Small intestine (tissue), 7 donors: ENCODE data around the gene ILKAP. TPM values are rescaled to one million over a fixed set of nuclear protein-coding genes. Genes with fewer than 3 reads are reported as not detected.

Experiments
- DNase-seq, 2 donors: peaks; one replicate each; pipeline versions ENCODE4 v3.0.0 to v3.0.0-alpha.2; 2013
- FAIRE-seq: peaks from 2 replicates; lab custom pipeline; 2012; peaks lifted over from hg19 to GRCh38; lab: Jason Lieb, UNC
- H3K27ac ChIP-seq, 3 donors: one replicate each; pipeline ENCODE4 v1.5.1; 2013; ENCODE audit warnings: low read length in 2 of 3, mild to moderate bottlenecking in 2 of 3, control low read depth in 1 of 3, inconsistent platforms in 1 of 3, low read depth in 1 of 3, moderate library complexity in 1 of 3
- H3K27me3 ChIP-seq, 3 donors: one replicate each; pipeline ENCODE4 v1.6.1; 2013; ENCODE audit warnings: low read length in 3 of 3, inconsistent platforms in 1 of 3; ENCODE audit not compliant: control insufficient read depth in 3 of 3, insufficient read depth in 3 of 3
- H3K36me3 ChIP-seq, 3 donors: one replicate each; pipeline ENCODE4 v1.6.1; 2013; ENCODE audit warnings: low read length in 3 of 3, inconsistent platforms in 1 of 3, low read depth in 1 of 3, mild to moderate bottlenecking in 1 of 3, moderate library complexity in 1 of 3; ENCODE audit not compliant: control insufficient read depth in 3 of 3, insufficient read depth in 2 of 3
- H3K4me1 ChIP-seq, 3 donors: one replicate each; pipeline ENCODE4 v1.6.1; 2013; ENCODE audit warnings: low read length in 2 of 3, inconsistent platforms in 1 of 3, low read depth in 1 of 3, mild to moderate bottlenecking in 1 of 3, moderate library complexity in 1 of 3; ENCODE audit not compliant: control insufficient read depth in 3 of 3, insufficient read depth in 2 of 3
- H3K4me3 ChIP-seq, 3 donors: one replicate each; pipeline ENCODE4 v1.5.1; 2013; ENCODE audit warnings: low read length in 3 of 3, control low read depth in 1 of 3, inconsistent platforms in 1 of 3, low read depth in 1 of 3, mild to moderate bottlenecking in 1 of 3, moderate library complexity in 1 of 3
- H3K9me3 ChIP-seq, 2 donors: one replicate each; pipeline ENCODE4 v1.6.1; 2013; ENCODE audit warnings: low read depth in 1 of 2, low read length in 1 of 2; ENCODE audit not compliant: control insufficient read depth in 2 of 2, insufficient read depth in 1 of 2
- WGBS, 3 donors: extraction: QIAGEN DNeasy Blood & Tissue Kit; methylation state at CpG; one replicate each; pipeline ENCODE4 v1.1.7; 2013; 5-methylcytosine and 5-hydroxymethylcytosine counted together
- polyA plus RNA-seq, 4 donors: library from polyadenylated mRNA; stranded (reverse) in 3 of 4; unstranded in 1 of 4; fragments of 200-250 nt in 3 of 4; fragments of 120-200 nt in 1 of 4; gene quantifications; one replicate each; pipeline versions ENCODE4 v1.2.1 to v1.2.3, GENCODE V29; 2013
- donor health status: healthy with polysubstance abuse.
- donor health status: control.
- donor health status: control.
- donor health status: Bipolar disorder and iron deficiency.
- donor health status: healthy.

Gene ILKAP
- polyA plus RNA-seq, 4 donors, result 37.6 to 66.0 (median 46.8) TPM

GRCh38 chr2:238138331-238139195 lies 64.9 kb downstream of the ILKAP start, which contains the start of gene KLHL30:
Gene KLHL30, plus strand, starts transcription at chr2:238138668. Its CDS starts 2,087 bp downstream, at chr2:238140755.
- Histone ChIP-seq H3K27me3 (no peaks in the 10 kb centered on the region), H3K4me3 (no peak within 1 kb of the TSS), H3K9me3 (no peaks in the 10 kb centered on the region), H3K27ac (no peak within 1 kb of the TSS), H3K4me1 (peaks cover 0 to 15% (median 2%) of the 10 kb centered on the region in 3 donors), H3K36me3 (no peaks in the 10 kb centered on the region)
- DNase-seq (no peak), FAIRE-seq (no peak)
- 58 to 66% (median 65%) methylated on average over 17 to 22 of the region's 22 CpGs for WGBS, 3 donors

GRCh38 chr2:238137885-238138284 lies 65.6 kb downstream of the ILKAP start:
- no peak for FAIRE-seq
- WGBS, 3 donors, result 87 to 91% (median 88%) methylated on average over 13 of the region's 13 CpGs
- peaks cover 0 to 15% (median 2%) of the 10 kb centered on the region in 3 donors for H3K4me1 ChIP-seq

GRCh38 chr2:238136820-238137537 lies 66.5 kb downstream of the ILKAP start:
- 68 to 78% (median 71%) methylated on average over 14 of the region's 14 CpGs for WGBS, 3 donors
- H3K4me3 ChIP-seq, result no peak overlapping the region
- H3K27me3 ChIP-seq, result no peaks in the 10 kb centered on the region
- FAIRE-seq (no peak), DNase-seq (peak in 1 of 2 donors; percentile 46)
- no peaks in the 10 kb centered on the region for H3K9me3 ChIP-seq
- peaks cover 0 to 12% (median 0%) of the 10 kb centered on the region in 3 donors for H3K4me1 ChIP-seq
- H3K27ac ChIP-seq, result no peak overlapping the region
- peaks cover 0 to 2% (median 0%) of the 10 kb centered on the region in 3 donors for H3K36me3 ChIP-seq

More at GRCh38 chr2:238137885-238138284, 65.6 kb downstream of the ILKAP start:
- H3K4me3 ChIP-seq, result no peak overlapping the region
- H3K27me3 ChIP-seq, result no peaks in the 10 kb centered on the region
- H3K27ac ChIP-seq, result no peak overlapping the region
- H3K9me3 ChIP-seq, result no peaks in the 10 kb centered on the region
- H3K36me3 ChIP-seq, result no peaks in the 10 kb centered on the region
- no peak for DNase-seq

GRCh38 chr2:238135601-238136150 lies 67.8 kb downstream of the ILKAP start:
- H3K27ac ChIP-seq, result no peak overlapping the region
- WGBS, 3 donors, result 81 to 88% (median 84%) methylated on average over 15 of the region's 15 CpGs
- no peak for FAIRE-seq
- peaks cover 0 to 5% (median 0%) of the 10 kb centered on the region in 3 donors for H3K4me1 ChIP-seq
- no peak overlapping the region for H3K4me3 ChIP-seq
- H3K9me3 ChIP-seq, result no peaks in the 10 kb centered on the region
- no peak for DNase-seq
- H3K36me3 ChIP-seq, result peaks cover 0 to 2% (median 0%) of the 10 kb centered on the region in 3 donors
- H3K27me3 ChIP-seq, result no peaks in the 10 kb centered on the region

GRCh38 chr2:238134393-238134785 lies 69.1 kb downstream of the ILKAP start:
- WGBS, 3 donors, result 89 to 96% (median 93%) methylated on average over 11 of the region's 11 CpGs
- Histone ChIP-seq H3K4me1 (peaks cover 0 to 5% (median 0%) of the 10 kb centered on the region in 3 donors), H3K27ac (no peak overlapping the region), H3K36me3 (peaks cover 0 to 2% (median 0%) of the 10 kb centered on the region in 3 donors), H3K4me3 (no peak overlapping the region), H3K27me3 (no peaks in the 10 kb centered on the region), H3K9me3 (no peaks in the 10 kb centered on the region)
- FAIRE-seq (no peak), DNase-seq (no peak)

GRCh38 chr2:238133499-238134392 lies 69.7 kb downstream of the ILKAP start:
- Histone ChIP-seq H3K9me3 (no peaks in the 10 kb centered on the region), H3K4me3 (no peak overlapping the region), H3K36me3 (peaks cover 0 to 2% (median 0%) of the 10 kb centered on the region in 3 donors), H3K27ac (no peak overlapping the region), H3K27me3 (no peaks in the 10 kb centered on the region), H3K4me1 (peaks cover 0 to 5% (median 0%) of the 10 kb centered on the region in 3 donors)
- 68 to 76% (median 72%) methylated on average over 14 of the region's 14 CpGs for WGBS, 3 donors
- FAIRE-seq (no peak), DNase-seq (no peak)

GRCh38 chr2:238132463-238133450 lies 70.7 kb downstream of the ILKAP start:
- Histone ChIP-seq H3K36me3 (peaks cover 0 to 2% (median 0%) of the 10 kb centered on the region in 3 donors), H3K9me3 (no peaks in the 10 kb centered on the region), H3K27me3 (no peaks in the 10 kb centered on the region), H3K27ac (no peak overlapping the region), H3K4me3 (no peak overlapping the region), H3K4me1 (peaks cover 0 to under 1% (median 0%) of the 10 kb centered on the region in 3 donors)
- 88 to 91% (median 90%) methylated on average over 19 to 23 of the region's 23 CpGs for WGBS, 3 donors
- DNase-seq (no peak), FAIRE-seq (no peak)
